ENCODE results near the gene PLEKHM2.

The PLEKHM2 gene

DNA sequence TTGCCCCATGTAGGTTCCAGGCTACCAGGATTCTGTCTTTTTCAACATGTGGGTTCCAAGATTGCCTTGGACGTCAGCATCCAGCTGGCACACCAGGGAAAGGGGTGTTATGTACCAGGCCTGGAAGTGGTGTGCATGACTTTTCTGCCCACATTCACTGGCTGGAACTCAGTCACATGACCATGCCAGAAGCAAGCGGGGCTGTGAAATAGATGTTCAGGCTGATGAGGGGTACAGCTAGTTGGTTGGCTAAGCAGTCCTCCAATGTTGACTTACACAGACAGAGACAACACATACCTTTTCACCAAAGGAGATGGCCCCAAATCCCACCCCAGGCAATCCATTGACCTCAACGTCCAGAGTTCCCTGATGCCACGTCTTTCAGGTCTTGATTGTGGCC lies 14.3 kb upstream of the PLEKHM2 start:
- DNase-seq = no peak
- WGBS (ENCODE audit: extremely low coverage, insufficient coverage, low lambda C conversion rate) = no CpG with 5 or more reads among the region's 4 CpGs
- no peak overlapping the region for H2AK5ac ChIP-seq (ENCODE audit: low read length)
- H4K8ac ChIP-seq (ENCODE audit: low read depth, low read length) = no peak overlapping the region
- no peak overlapping the region for H3K4me3 ChIP-seq (ENCODE audit: low read length)
- H2BK120ac ChIP-seq (ENCODE audit: low read depth, low read length) = no peak overlapping the region
- H3K4me1 ChIP-seq (ENCODE audit: control insufficient read depth, low read depth, low read length) = peaks cover 4% of the 10 kb centered on the region
- no peaks in the 10 kb centered on the region for H3K36me3 ChIP-seq (ENCODE audit: control insufficient read depth, insufficient read depth, low read length)
- H4K5ac ChIP-seq (ENCODE audit: low read length) = no peak overlapping the region
- no peak overlapping the region for H3K56ac ChIP-seq (ENCODE audit: low read length)
- H3K79me2 ChIP-seq (ENCODE audit: control insufficient read depth, insufficient read depth, low read length) = no peaks in the 10 kb centered on the region
- no peak overlapping the region for H2BK5ac ChIP-seq (ENCODE audit: low read length)
- H3K27ac ChIP-seq (ENCODE audit: low read depth, low read length) = no peak overlapping the region
- no peaks in the 10 kb centered on the region for H3K27me3 ChIP-seq (ENCODE audit: insufficient read depth, low read length, poor library complexity)
- no peak overlapping the region for H2BK15ac ChIP-seq (replicated peaks; ENCODE audit: low read depth)
- H3K23ac ChIP-seq (ENCODE audit: low read length) = no peak overlapping the region
- H3K4ac ChIP-seq (ENCODE audit: low read depth, low read length) = no peak overlapping the region
- H3K79me1 ChIP-seq (ENCODE audit: low read length) = no peaks in the 10 kb centered on the region
- H3K18ac ChIP-seq (ENCODE audit: low read length) = no peak overlapping the region
- H3K4me2 ChIP-seq (ENCODE audit: low read length) = no peak overlapping the region
- H3K9ac ChIP-seq (ENCODE audit: low read length) = no peak overlapping the region

DNA sequence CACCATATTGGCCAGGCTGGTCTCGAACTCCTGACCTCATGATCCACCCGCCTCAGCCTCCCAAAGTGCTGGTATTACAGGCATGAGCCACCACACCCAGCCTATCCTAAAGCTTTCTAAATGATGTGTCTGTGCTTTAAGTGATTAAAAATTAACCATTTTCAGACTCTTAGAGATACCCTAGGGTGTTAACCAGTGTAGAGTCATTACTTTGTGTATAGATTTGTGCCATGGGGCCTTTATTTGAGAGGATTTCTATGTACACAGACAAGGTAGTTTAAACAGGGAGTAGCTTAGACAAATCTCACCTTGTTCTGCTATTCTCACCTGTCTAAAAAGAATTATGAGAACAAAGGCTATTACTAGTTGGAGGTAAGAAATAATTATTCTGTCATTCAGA lies 12.7 kb upstream of the PLEKHM2 start:
- no peaks in the 10 kb centered on the region for H3K79me2 ChIP-seq (ENCODE audit: control insufficient read depth, insufficient read depth, low read length)
- no peak overlapping the region for H2BK15ac ChIP-seq (replicated peaks; ENCODE audit: low read depth)
- no peaks in the 10 kb centered on the region for H3K36me3 ChIP-seq (ENCODE audit: control insufficient read depth, insufficient read depth, low read length)
- no peak overlapping the region for H2BK120ac ChIP-seq (ENCODE audit: low read depth, low read length)
- H4K8ac ChIP-seq (ENCODE audit: low read depth, low read length) = no peak overlapping the region
- no peak overlapping the region for H3K56ac ChIP-seq (ENCODE audit: low read length)
- no peak overlapping the region for H2AK5ac ChIP-seq (ENCODE audit: low read length)
- no peak overlapping the region for H3K23ac ChIP-seq (ENCODE audit: low read length)
- H3K27me3 ChIP-seq (ENCODE audit: insufficient read depth, low read length, poor library complexity) = no peaks in the 10 kb centered on the region
- H3K9ac ChIP-seq (ENCODE audit: low read length) = no peak overlapping the region
- H3K4me2 ChIP-seq (ENCODE audit: low read length) = no peak overlapping the region
- no peak overlapping the region for H4K5ac ChIP-seq (ENCODE audit: low read length)
- no peaks in the 10 kb centered on the region for H3K79me1 ChIP-seq (ENCODE audit: low read length)
- H3K27ac ChIP-seq (ENCODE audit: low read depth, low read length) = no peak overlapping the region
- no peak for DNase-seq
- H3K4me3 ChIP-seq (ENCODE audit: low read length) = no peak overlapping the region
- no peak overlapping the region for H3K18ac ChIP-seq (ENCODE audit: low read length)
- H3K4me1 ChIP-seq (ENCODE audit: control insufficient read depth, low read depth, low read length) = peaks cover 5% of the 10 kb centered on the region
- no peak overlapping the region for H3K4ac ChIP-seq (ENCODE audit: low read depth, low read length)
- WGBS (ENCODE audit: extremely low coverage, insufficient coverage, low lambda C conversion rate) = no CpG with 5 or more reads among the region's 2 CpGs
- no peak overlapping the region for H2BK5ac ChIP-seq (ENCODE audit: low read length)

DNA sequence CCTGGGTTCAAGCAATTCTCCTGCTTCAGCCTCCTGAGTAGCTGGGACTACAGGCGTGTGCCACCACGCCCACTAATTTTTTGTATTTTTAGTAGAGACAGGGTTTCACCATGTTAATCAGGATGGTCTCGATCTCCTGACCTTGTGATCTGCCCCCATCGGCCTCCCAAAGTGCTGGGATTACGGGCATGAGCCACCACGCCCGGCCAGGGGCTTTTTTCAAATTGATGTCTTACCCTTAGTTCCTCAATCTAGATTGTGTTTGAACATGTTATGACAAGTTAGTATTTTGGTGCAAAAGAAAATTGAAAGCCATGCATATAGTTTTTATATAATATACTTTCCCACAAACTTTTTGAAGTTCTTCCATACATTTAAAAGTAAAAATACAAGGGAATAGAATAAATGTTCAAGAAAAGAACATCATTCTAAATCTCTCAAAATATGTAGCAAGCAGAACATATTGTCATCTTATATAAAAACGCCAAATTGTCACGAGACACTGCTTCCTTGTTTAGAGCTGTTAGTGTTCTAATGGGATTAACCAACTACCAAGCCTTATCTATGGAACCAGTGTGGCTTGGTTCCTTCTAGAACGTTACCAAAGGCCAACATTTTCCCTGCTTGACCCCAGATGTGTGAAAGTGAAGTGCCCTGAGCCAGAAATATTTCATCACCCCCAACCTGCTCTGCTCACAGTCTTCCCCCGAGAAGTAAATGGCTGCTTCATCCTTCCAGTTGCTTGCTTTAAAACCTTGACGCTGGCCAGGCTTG lies 9.5 kb upstream of the PLEKHM2 start:
- no CpG with 5 or more reads among the region's 12 CpGs for WGBS (ENCODE audit: extremely low coverage, insufficient coverage, low lambda C conversion rate)
- H4K8ac ChIP-seq (ENCODE audit: low read depth, low read length) = no peak overlapping the region
- H2BK5ac ChIP-seq (ENCODE audit: low read length) = no peak overlapping the region
- no peak overlapping the region for H3K9ac ChIP-seq (ENCODE audit: low read length)
- H3K23ac ChIP-seq (ENCODE audit: low read length) = no peak overlapping the region
- H3K4me1 ChIP-seq (ENCODE audit: control insufficient read depth, low read depth, low read length) = peaks cover 7% of the 10 kb centered on the region
- H2BK120ac ChIP-seq (ENCODE audit: low read depth, low read length) = no peak overlapping the region
- peak overlapping the region; percentile 46 for H3K56ac ChIP-seq (ENCODE audit: low read length)
- H2AK5ac ChIP-seq (ENCODE audit: low read length) = no peak overlapping the region
- DNase-seq = no peak
- no peak overlapping the region for H3K27ac ChIP-seq (ENCODE audit: low read depth, low read length)
- H3K18ac ChIP-seq (ENCODE audit: low read length) = no peak overlapping the region
- no peaks in the 10 kb centered on the region for H3K27me3 ChIP-seq (ENCODE audit: insufficient read depth, low read length, poor library complexity)
- H3K79me2 ChIP-seq (ENCODE audit: control insufficient read depth, insufficient read depth, low read length) = no peaks in the 10 kb centered on the region
- no peak overlapping the region for H3K4me3 ChIP-seq (ENCODE audit: low read length)
- no peak overlapping the region for H2BK15ac ChIP-seq (replicated peaks; ENCODE audit: low read depth)
- no peak overlapping the region for H3K4ac ChIP-seq (ENCODE audit: low read depth, low read length)
- no peaks in the 10 kb centered on the region for H3K79me1 ChIP-seq (ENCODE audit: low read length)
- H3K36me3 ChIP-seq (ENCODE audit: control insufficient read depth, insufficient read depth, low read length) = no peaks in the 10 kb centered on the region
- no peak overlapping the region for H3K4me2 ChIP-seq (ENCODE audit: low read length)
- no peak overlapping the region for H4K5ac ChIP-seq (ENCODE audit: low read length)

DNA sequence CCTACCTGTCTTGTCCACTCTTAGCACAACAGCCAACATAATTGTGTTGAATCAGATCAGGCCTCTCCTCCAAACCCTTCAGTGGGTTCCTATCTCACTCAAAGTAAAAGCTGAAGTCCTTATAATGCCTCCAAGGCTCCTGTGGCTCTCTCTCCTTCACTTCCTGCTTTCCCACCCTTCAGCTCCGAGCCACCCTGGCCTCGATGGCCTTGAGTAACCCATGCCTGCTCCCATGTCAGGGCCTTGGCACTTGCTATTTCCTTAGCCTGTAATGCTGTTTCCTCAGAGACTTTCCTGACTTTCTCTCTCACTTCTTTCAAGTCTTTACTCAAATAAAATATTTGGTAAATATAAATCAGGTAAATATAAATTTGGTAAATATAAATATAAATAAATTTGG lies 8.1 kb upstream of the PLEKHM2 start:
- Histone ChIP-seq H4K8ac (ENCODE audit: low read depth, low read length) (no peak overlapping the region), H2BK5ac (ENCODE audit: low read length) (no peak overlapping the region), H3K4me1 (ENCODE audit: control insufficient read depth, low read depth, low read length) (peaks cover 4% of the 10 kb centered on the region), H3K18ac (ENCODE audit: low read length) (no peak overlapping the region), H3K9ac (ENCODE audit: low read length) (no peak overlapping the region), H3K4me3 (ENCODE audit: low read length) (no peak overlapping the region), H2BK15ac (replicated peaks; ENCODE audit: low read depth) (no peak overlapping the region), H3K36me3 (ENCODE audit: control insufficient read depth, insufficient read depth, low read length) (no peaks in the 10 kb centered on the region), H3K23ac (ENCODE audit: low read length) (no peak overlapping the region), H3K79me2 (ENCODE audit: control insufficient read depth, insufficient read depth, low read length) (no peaks in the 10 kb centered on the region), H3K27ac (ENCODE audit: low read depth, low read length) (no peak overlapping the region), H3K79me1 (ENCODE audit: low read length) (no peaks in the 10 kb centered on the region), H3K4me2 (ENCODE audit: low read length) (no peak overlapping the region), H4K5ac (ENCODE audit: low read length) (no peak overlapping the region), H2AK5ac (ENCODE audit: low read length) (peak overlapping the region; percentile 97), H3K4ac (ENCODE audit: low read depth, low read length) (no peak overlapping the region), H3K56ac (ENCODE audit: low read length) (peak overlapping the region; percentile 71), H3K27me3 (ENCODE audit: insufficient read depth, low read length, poor library complexity) (no peaks in the 10 kb centered on the region), H2BK120ac (ENCODE audit: low read depth, low read length) (no peak overlapping the region)
- no peak for DNase-seq
- no CpG with 5 or more reads among the region's 2 CpGs for WGBS (ENCODE audit: extremely low coverage, insufficient coverage, low lambda C conversion rate)

DNA sequence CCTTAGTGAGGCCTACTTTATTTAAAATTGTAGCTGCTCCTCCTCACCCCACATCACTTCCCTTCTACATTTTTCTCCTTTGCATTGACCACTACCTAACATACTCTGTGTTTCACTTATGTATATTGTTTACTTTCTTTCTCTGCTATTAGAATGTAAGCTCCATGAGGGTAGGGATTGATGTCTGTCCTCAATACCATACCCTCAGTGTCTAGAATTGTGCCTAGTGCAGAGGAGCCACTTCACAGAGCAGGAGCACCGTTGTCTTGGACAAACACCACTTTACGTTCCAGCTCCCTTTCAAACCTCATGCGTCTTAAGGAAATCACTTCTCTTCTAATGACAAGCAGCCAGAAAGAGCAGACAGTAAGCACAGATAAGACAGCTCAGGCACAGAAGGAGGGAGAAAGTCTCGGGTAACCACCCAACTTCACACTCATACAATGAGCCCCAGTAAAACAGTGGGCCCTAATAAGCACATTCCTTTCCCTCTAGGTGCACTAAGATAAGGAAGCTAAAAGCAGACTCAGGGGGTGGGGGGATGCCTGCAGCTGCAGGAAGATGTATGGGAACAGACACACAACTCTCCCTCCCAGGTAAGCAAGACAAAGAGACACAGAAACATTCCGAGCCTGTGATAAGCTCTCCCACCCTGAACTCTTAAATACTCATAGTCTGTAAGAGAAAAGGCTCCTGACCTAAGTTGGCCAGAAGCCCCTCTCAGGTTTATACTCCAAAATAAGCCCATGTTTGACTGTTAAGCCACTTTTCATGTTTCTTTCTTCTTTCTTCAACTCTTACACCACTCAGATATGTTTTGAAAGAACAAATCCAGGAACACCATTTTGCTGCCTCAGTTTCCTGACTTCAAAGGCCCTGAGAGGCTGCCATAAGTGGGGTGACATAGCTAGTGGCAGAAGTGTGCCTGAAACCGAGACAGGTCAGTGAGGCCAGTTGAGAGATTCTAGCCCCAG lies 7.1 kb upstream of the PLEKHM2 start:
- H3K4me1 ChIP-seq (ENCODE audit: control insufficient read depth, low read depth, low read length) = peaks cover 4% of the 10 kb centered on the region
- no peak overlapping the region for H3K23ac ChIP-seq (ENCODE audit: low read length)
- H2BK5ac ChIP-seq (ENCODE audit: low read length) = peak overlapping the region; percentile 56
- peak overlapping the region; percentile 88 for H2AK5ac ChIP-seq (ENCODE audit: low read length)
- no peaks in the 10 kb centered on the region for H3K79me2 ChIP-seq (ENCODE audit: control insufficient read depth, insufficient read depth, low read length)
- peak; percentile 94 for DNase-seq
- no peak overlapping the region for H2BK15ac ChIP-seq (replicated peaks; ENCODE audit: low read depth)
- peak overlapping the region; percentile 45 for H3K18ac ChIP-seq (ENCODE audit: low read length)
- no peaks in the 10 kb centered on the region for H3K79me1 ChIP-seq (ENCODE audit: low read length)
- no peak overlapping the region for H3K9ac ChIP-seq (ENCODE audit: low read length)
- H4K5ac ChIP-seq (ENCODE audit: low read length) = no peak overlapping the region
- WGBS (ENCODE audit: extremely low coverage, insufficient coverage, low lambda C conversion rate) = no CpG with 5 or more reads among the region's 6 CpGs
- no peak overlapping the region for H2BK120ac ChIP-seq (ENCODE audit: low read depth, low read length)
- H3K27me3 ChIP-seq (ENCODE audit: insufficient read depth, low read length, poor library complexity) = no peaks in the 10 kb centered on the region
- H3K36me3 ChIP-seq (ENCODE audit: control insufficient read depth, insufficient read depth, low read length) = no peaks in the 10 kb centered on the region
- peak overlapping the region; percentile 17 for H3K56ac ChIP-seq (ENCODE audit: low read length)
- peak overlapping the region; percentile 13 for H3K27ac ChIP-seq (ENCODE audit: low read depth, low read length)
- H3K4ac ChIP-seq (ENCODE audit: low read depth, low read length) = no peak overlapping the region
- no peak overlapping the region for H3K4me3 ChIP-seq (ENCODE audit: low read length)
- no peak overlapping the region for H4K8ac ChIP-seq (ENCODE audit: low read depth, low read length)
- H3K4me2 ChIP-seq (ENCODE audit: low read length) = no peak overlapping the region
